DOHH2 (cell line): ENCODE measurements around the gene GPX6.

ENCODE experiments used
- H3F3A ChIP-seq: fragments of 200-600 bp; sonication (generic), shearing (Covaris generic); 2 replicates; pipeline ENCODE4 v1.6.0; 2016; ENCODE audit warnings: antibody characterized with exemption, mild to moderate bottlenecking; ENCODE audit not compliant: control insufficient read depth, insufficient read depth
- H3K27ac ChIP-seq: fragments of 200-600 bp; sonication (generic); 2 replicates; pipeline ENCODE4 v1.5.1; 2014; ENCODE audit warnings: low read depth, mild to moderate bottlenecking, low read length, moderate library complexity
- H3K27me3 ChIP-seq: fragments of 200-600 bp; sonication (generic); 2 replicates; pipeline ENCODE4 v1.6.1; 2014; ENCODE audit warnings: mild to moderate bottlenecking, low read length, mixed read lengths; ENCODE audit not compliant: control insufficient read depth
- H3K36me3 ChIP-seq: fragments of 200-600 bp; sonication (generic); 2 replicates; pipeline ENCODE4 v1.6.1; 2014; ENCODE audit warnings: mild to moderate bottlenecking, low read length, moderate library complexity, mixed read lengths; ENCODE audit not compliant: control insufficient read depth
- H3K4me1 ChIP-seq: fragments of 200-600 bp; sonication (generic); 2 replicates; pipeline ENCODE4 v1.6.1; 2014; ENCODE audit warnings: mild to moderate bottlenecking, low read length, mixed read lengths; ENCODE audit not compliant: control insufficient read depth
- H3K4me2 ChIP-seq: fragments of 200-600 bp; sonication (generic); 2 replicates; pipeline ENCODE4 v1.6.0; 2014; ENCODE audit warnings: mild to moderate bottlenecking, low read length, moderate library complexity
- H3K4me3 ChIP-seq: fragments of 200-600 bp; sonication (generic); 2 replicates; pipeline ENCODE4 v1.5.1; 2014; ENCODE audit warnings: mild to moderate bottlenecking, low read length, mixed read lengths
- H3K79me2 ChIP-seq: fragments of 200-600 bp; sonication (generic); 2 replicates; pipeline ENCODE4 v1.6.1; 2014; ENCODE audit warnings: mild to moderate bottlenecking, low read length, mixed read lengths; ENCODE audit not compliant: control insufficient read depth
- H3K9me2 ChIP-seq: fragments of 200-600 bp; sonication (generic); replicated peaks from 2 replicates; pipeline ENCODE4 v1.6.1; 2014; ENCODE audit warnings: mild to moderate bottlenecking, low read length, mixed read lengths; ENCODE audit not compliant: control insufficient read depth
- H3K9me3 ChIP-seq: fragments of 200-600 bp; sonication (generic); 2 replicates; pipeline ENCODE4 v1.6.1; 2014; ENCODE audit warnings: antibody characterized with exemption, low read length, mixed read lengths; ENCODE audit not compliant: control insufficient read depth, insufficient read depth
- H4K20me1 ChIP-seq: fragments of 200-600 bp; sonication (generic); 2 replicates; pipeline ENCODE4 v1.6.0; 2014; ENCODE audit warnings: low read depth, mild to moderate bottlenecking, antibody characterized with exemption, low read length, moderate library complexity; ENCODE audit not compliant: control insufficient read depth, insufficient read depth
- EZH2phosphoT487 ChIP-seq: fragments of 200-600 bp; sonication (generic); IDR thresholded peaks from 2 replicates; pipeline ENCODE4 v1.6.1; 2017; ENCODE audit warnings: borderline replicate concordance, mild to moderate bottlenecking, antibody characterized with exemption, low read length, moderate library complexity, mixed read lengths
- TF ChIP-seq, protein P1 (sequence below): fragments of 200-600 bp; sonication (generic); IDR thresholded peaks from one replicate; pipeline ENCODE4 v1.5.1; 2014; ENCODE audit warnings: antibody characterized with exemption, mild to moderate bottlenecking, low read depth, low read length; ENCODE audit not compliant: poor library complexity, severe bottlenecking

GPX6 gene

DNA sequence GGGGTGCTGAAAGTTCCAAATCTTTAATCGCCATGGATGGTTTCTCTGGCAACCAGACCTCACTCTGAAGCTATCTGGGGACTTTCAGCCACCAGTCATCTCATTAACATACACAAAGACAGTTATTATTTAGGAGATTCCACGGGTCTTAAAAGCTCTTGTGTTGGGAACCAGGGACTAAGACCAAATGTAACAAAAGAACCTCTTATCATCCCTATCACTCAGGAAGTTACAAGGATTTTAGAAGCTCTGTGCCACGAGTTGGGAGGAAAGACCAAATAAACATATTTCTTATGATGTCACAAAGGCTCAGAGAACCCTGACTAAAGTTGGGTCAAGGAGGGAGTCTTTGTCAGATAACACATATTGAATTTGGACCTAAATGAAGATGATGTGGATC, 17.7 kb downstream of the GPX6 start:
- H4K20me1 ChIP-seq: no peaks in the 10 kb centered on the region
- no peaks in the 10 kb centered on the region for H3K9me3 ChIP-seq
- no peaks in the 10 kb centered on the region for H3K4me1 ChIP-seq
- H3K27me3 ChIP-seq: no peaks in the 10 kb centered on the region
- H3K27ac ChIP-seq: no peak overlapping the region
- H3K36me3 ChIP-seq: no peaks in the 10 kb centered on the region
- H3K9me2 ChIP-seq: no peaks in the 10 kb centered on the region
- H3K79me2 ChIP-seq: no peaks in the 10 kb centered on the region
- TF ChIP-seq, protein P1, sequence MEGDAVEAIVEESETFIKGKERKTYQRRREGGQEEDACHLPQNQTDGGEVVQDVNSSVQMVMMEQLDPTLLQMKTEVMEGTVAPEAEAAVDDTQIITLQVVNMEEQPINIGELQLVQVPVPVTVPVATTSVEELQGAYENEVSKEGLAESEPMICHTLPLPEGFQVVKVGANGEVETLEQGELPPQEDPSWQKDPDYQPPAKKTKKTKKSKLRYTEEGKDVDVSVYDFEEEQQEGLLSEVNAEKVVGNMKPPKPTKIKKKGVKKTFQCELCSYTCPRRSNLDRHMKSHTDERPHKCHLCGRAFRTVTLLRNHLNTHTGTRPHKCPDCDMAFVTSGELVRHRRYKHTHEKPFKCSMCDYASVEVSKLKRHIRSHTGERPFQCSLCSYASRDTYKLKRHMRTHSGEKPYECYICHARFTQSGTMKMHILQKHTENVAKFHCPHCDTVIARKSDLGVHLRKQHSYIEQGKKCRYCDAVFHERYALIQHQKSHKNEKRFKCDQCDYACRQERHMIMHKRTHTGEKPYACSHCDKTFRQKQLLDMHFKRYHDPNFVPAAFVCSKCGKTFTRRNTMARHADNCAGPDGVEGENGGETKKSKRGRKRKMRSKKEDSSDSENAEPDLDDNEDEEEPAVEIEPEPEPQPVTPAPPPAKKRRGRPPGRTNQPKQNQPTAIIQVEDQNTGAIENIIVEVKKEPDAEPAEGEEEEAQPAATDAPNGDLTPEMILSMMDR: no peak
- no peak for TF ChIP-seq EZH2phosphoT487
- no peaks in the 10 kb centered on the region for H3F3A ChIP-seq
- no peak overlapping the region for H3K4me2 ChIP-seq
- no peak overlapping the region for H3K4me3 ChIP-seq

GRCh38 chr6:28497306-28497705, 18.3 kb downstream of the GPX6 start:
- H4K20me1 ChIP-seq: no peaks in the 10 kb centered on the region
- TF ChIP-seq, protein P1: no peak
- TF ChIP-seq EZH2phosphoT487: no peak
- H3K9me2 ChIP-seq: no peaks in the 10 kb centered on the region
- H3K4me3 ChIP-seq: no peak overlapping the region
- H3K36me3 ChIP-seq: no peaks in the 10 kb centered on the region
- no peaks in the 10 kb centered on the region; the same call in 1 of the 2 replicates for H3F3A ChIP-seq
- H3K4me2 ChIP-seq: no peak overlapping the region
- H3K27me3 ChIP-seq: no peaks in the 10 kb centered on the region
- no peaks in the 10 kb centered on the region for H3K4me1 ChIP-seq
- no peaks in the 10 kb centered on the region for H3K9me3 ChIP-seq
- H3K27ac ChIP-seq: no peak overlapping the region
- no peaks in the 10 kb centered on the region for H3K79me2 ChIP-seq

DNA sequence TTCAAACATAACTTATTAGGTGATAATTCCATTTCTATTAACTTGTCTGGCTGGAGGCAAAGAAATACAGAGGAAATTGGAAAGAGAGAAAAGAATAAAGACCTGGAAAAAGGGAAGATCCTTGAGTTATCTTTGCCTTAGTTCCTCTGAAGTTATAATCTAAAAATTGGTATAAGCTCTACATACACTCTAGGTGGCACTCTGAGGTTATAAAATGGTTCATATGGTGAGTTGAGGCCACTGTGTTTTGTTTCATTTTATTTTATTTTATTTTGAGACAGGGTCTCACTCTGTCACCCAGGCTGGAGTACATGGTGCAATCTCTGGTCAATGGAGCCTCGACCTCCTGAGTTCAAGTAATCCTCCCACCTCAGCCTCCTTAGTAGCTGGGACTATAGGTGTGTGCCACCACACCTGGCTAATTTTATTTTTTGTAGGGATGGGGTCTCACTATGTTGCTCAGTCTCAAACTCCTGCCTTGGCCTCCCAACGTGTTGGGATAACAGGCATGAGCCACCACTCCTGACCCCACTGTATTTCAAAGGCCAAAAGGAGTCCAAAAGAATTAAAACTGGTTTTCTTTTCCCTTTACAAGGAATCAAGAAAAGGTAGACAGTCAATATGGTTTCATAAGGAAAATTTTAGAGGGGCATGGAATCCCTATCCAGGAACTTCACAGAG, 19.4 kb downstream of the GPX6 start:
- Histone ChIP-seq H3K27ac (no peak overlapping the region), H3K79me2 (no peaks in the 10 kb centered on the region), H3K9me2 (no peaks in the 10 kb centered on the region), H3K27me3 (no peaks in the 10 kb centered on the region), H3K4me3 (no peak overlapping the region), H3K9me3 (no peaks in the 10 kb centered on the region), H4K20me1 (no peaks in the 10 kb centered on the region), H3F3A (no peaks in the 10 kb centered on the region; the same call in 1 of the 2 replicates), H3K4me2 (no peak overlapping the region), H3K4me1 (no peaks in the 10 kb centered on the region), H3K36me3 (no peaks in the 10 kb centered on the region)
- no peak for TF ChIP-seq EZH2phosphoT487
- TF ChIP-seq, protein P1: peak; percentile 30
